ENCODE measurements around the gene NALF2. TPM values are rescaled to one million over a fixed set of nuclear protein-coding genes. Genes with fewer than 3 reads are reported as not detected.
A peak's percentile ranks its signal among the peaks of the same experiment; 100 is the strongest.

Gene NALF2
- 0.41 and 0.65 TPM in 2 replicates for total RNA-seq (2014; rRNA removed; shearing (Covaris generic); ENCODE audit: low replicate concordance)

DNA sequence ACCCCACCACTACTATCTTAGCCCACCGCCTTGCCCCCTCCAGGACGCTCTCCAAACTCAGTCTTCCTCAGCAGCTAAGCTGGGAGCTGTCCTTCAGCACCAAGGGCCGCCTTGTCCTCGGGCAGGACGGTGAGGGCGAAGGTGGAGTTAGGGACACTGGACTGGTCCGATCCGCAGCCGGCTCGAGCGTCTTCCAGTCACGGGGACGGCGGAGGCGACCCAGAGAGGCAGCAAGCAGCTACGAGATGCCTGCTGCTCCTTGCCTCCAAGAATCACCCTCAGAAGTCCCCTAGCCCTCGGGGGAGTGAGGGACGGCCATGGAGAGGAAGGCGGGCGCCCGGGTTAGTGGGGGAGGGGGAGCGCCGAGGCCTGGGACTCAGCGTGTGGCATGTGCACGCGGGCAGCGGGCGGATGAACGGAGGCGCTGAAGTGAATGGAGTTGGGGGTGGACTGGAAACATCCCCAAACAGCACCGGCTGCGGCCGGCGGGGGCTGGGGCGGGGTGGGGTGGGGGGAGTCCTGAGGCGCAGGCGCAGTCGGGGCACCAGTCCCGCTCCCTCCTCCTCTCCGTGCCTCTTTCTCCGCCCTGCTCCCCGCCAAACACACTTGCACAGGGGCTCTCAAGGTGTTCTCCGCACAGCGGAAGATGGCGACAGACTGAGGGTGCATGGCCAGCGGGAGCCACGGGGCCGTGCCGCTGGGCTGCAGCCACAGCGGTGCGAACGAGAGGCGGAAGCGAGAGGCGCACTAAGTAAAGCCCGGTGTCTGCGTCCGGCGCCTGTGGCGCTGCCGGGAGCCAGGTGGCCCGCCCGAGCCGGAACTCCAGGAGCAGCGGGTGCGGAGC lies at the start of gene NALF2:
Gene NALF2, plus strand, starts transcription at position 545 of the 844 bp plus-strand sequence. CDS start 957 bp downstream, outside the sequence.
- Histone ChIP-seq H3K9me2 (replicated peaks; ENCODE audit: insufficient read depth, low read length) (no peaks in the 10 kb centered on the region), H4K20me1 (ENCODE audit: insufficient read depth, low read depth, low read length) (no peaks in the 10 kb centered on the region), H3K4me1 (ENCODE audit: low read length) (no peaks in the 10 kb centered on the region), H3K4me2 (ENCODE audit: low read depth, low read length, poor library complexity, severe bottlenecking) (peak within 1 kb of the TSS; percentile 78), H3K79me2 (ENCODE audit: low read length) (no peaks in the 10 kb centered on the region), H3K27ac (ENCODE audit: low read length) (no peak within 1 kb of the TSS), H3K36me3 (ENCODE audit: insufficient read depth, low read length) (no peaks in the 10 kb centered on the region), H3K4me3 (ENCODE audit: low read length) (peak within 1 kb of the TSS; percentile 63; the same call in 1 of the 2 replicates), H3K9me3 (ENCODE audit: low read length) (no peaks in the 10 kb centered on the region), H3K27me3 (ENCODE audit: low read length) (no peaks in the 10 kb centered on the region), H2AFZ (ENCODE audit: low read length) (peak within 1 kb of the TSS; percentile 78), H3K9ac (ENCODE audit: low read length) (peak within 1 kb of the TSS; percentile 64)
- peak; percentile 75 for DNase-seq

DNA sequence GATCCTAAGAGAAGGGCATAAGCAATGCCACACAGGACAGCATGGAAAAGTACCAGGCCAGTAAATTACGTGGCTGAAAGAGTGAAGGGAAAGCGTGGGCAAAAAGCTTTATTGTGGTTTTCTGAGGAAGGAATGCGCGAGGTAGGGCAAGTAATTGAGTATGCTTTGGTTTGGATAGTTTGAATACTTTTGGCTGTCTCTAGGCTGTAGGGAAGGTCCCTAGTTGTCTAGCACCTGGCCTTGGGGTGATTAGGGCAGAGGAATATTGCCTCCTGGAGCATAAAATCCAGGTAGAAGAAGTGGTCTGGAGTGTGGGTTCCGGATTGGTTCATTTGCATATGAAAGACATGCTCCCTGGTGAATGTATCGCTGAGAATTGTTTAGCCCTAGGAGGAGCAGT lies 46.4 kb upstream of the NALF2 start:
- no peak for DNase-seq
- Histone ChIP-seq H3K36me3 (ENCODE audit: insufficient read depth, low read length) (no peaks in the 10 kb centered on the region), H3K9ac (ENCODE audit: low read length) (no peak overlapping the region), H3K4me3 (ENCODE audit: low read length) (no peak overlapping the region), H3K9me2 (replicated peaks; ENCODE audit: insufficient read depth, low read length) (no peaks in the 10 kb centered on the region), H4K20me1 (ENCODE audit: insufficient read depth, low read depth, low read length) (no peaks in the 10 kb centered on the region), H2AFZ (ENCODE audit: low read length) (no peak overlapping the region), H3K27ac (ENCODE audit: low read length) (no peak overlapping the region), H3K4me1 (ENCODE audit: low read length) (no peaks in the 10 kb centered on the region), H3K79me2 (ENCODE audit: low read length) (no peaks in the 10 kb centered on the region), H3K9me3 (ENCODE audit: low read length) (no peaks in the 10 kb centered on the region), H3K4me2 (ENCODE audit: low read depth, low read length, poor library complexity, severe bottlenecking) (no peak overlapping the region), H3K27me3 (ENCODE audit: low read length) (no peaks in the 10 kb centered on the region)

GRCh38 chrX:69466546-69466945 lies 37.6 kb upstream of the NALF2 start:
- H3K36me3 ChIP-seq (ENCODE audit: insufficient read depth, low read length): no peaks in the 10 kb centered on the region
- no peak overlapping the region for H2AFZ ChIP-seq (ENCODE audit: low read length)
- no peak overlapping the region for H3K27ac ChIP-seq (ENCODE audit: low read length)
- no peaks in the 10 kb centered on the region for H4K20me1 ChIP-seq (ENCODE audit: insufficient read depth, low read depth, low read length)
- no peaks in the 10 kb centered on the region for H3K9me2 ChIP-seq (replicated peaks; ENCODE audit: insufficient read depth, low read length)
- no peaks in the 10 kb centered on the region for H3K27me3 ChIP-seq (ENCODE audit: low read length)
- H3K9me3 ChIP-seq (ENCODE audit: low read length): no peaks in the 10 kb centered on the region
- H3K79me2 ChIP-seq (ENCODE audit: low read length): no peaks in the 10 kb centered on the region
- DNase-seq: no peak
- no peak overlapping the region for H3K4me3 ChIP-seq (ENCODE audit: low read length)
- H3K4me1 ChIP-seq (ENCODE audit: low read length): no peaks in the 10 kb centered on the region
- no peak overlapping the region for H3K4me2 ChIP-seq (ENCODE audit: low read depth, low read length, poor library complexity, severe bottlenecking)
- H3K9ac ChIP-seq (ENCODE audit: low read length): no peak overlapping the region

GRCh38 chrX:69469975-69470374 lies 34.2 kb upstream of the NALF2 start:
- Histone ChIP-seq H3K79me2 (ENCODE audit: low read length) (no peaks in the 10 kb centered on the region), H3K4me2 (ENCODE audit: low read depth, low read length, poor library complexity, severe bottlenecking) (no peak overlapping the region), H3K4me3 (ENCODE audit: low read length) (no peak overlapping the region), H4K20me1 (ENCODE audit: insufficient read depth, low read depth, low read length) (no peaks in the 10 kb centered on the region), H3K9me3 (ENCODE audit: low read length) (no peaks in the 10 kb centered on the region), H3K27me3 (ENCODE audit: low read length) (no peaks in the 10 kb centered on the region), H3K4me1 (ENCODE audit: low read length) (no peaks in the 10 kb centered on the region), H3K9me2 (replicated peaks; ENCODE audit: insufficient read depth, low read length) (no peaks in the 10 kb centered on the region), H3K36me3 (ENCODE audit: insufficient read depth, low read length) (no peaks in the 10 kb centered on the region), H2AFZ (ENCODE audit: low read length) (no peak overlapping the region), H3K27ac (ENCODE audit: low read length) (no peak overlapping the region), H3K9ac (ENCODE audit: low read length) (no peak overlapping the region)
- DNase-seq: no peak

GRCh38 chrX:69489625-69490024 lies 14.5 kb upstream of the NALF2 start:
- Histone ChIP-seq H3K36me3 (ENCODE audit: insufficient read depth, low read length) (no peaks in the 10 kb centered on the region), H3K27ac (ENCODE audit: low read length) (no peak overlapping the region), H4K20me1 (ENCODE audit: insufficient read depth, low read depth, low read length) (no peaks in the 10 kb centered on the region), H3K4me2 (ENCODE audit: low read depth, low read length, poor library complexity, severe bottlenecking) (no peak overlapping the region), H3K4me1 (ENCODE audit: low read length) (no peaks in the 10 kb centered on the region), H2AFZ (ENCODE audit: low read length) (no peak overlapping the region), H3K9me2 (replicated peaks; ENCODE audit: insufficient read depth, low read length) (no peaks in the 10 kb centered on the region), H3K79me2 (ENCODE audit: low read length) (no peaks in the 10 kb centered on the region), H3K27me3 (ENCODE audit: low read length) (no peaks in the 10 kb centered on the region), H3K9ac (ENCODE audit: low read length) (no peak overlapping the region), H3K9me3 (ENCODE audit: low read length) (no peaks in the 10 kb centered on the region; the same call in 1 of the 2 replicates), H3K4me3 (ENCODE audit: low read length) (no peak overlapping the region)
- DNase-seq: no peak

- H3K27ac ChIP-seq (ENCODE audit: low read length): no peak overlapping the region
- no peaks in the 10 kb centered on the region for H4K20me1 ChIP-seq (ENCODE audit: insufficient read depth, low read depth, low read length)
- peak; percentile 84 for DNase-seq
- no peaks in the 10 kb centered on the region for H3K36me3 ChIP-seq (ENCODE audit: insufficient read depth, low read length)
- H3K9me3 ChIP-seq (ENCODE audit: low read length): no peaks in the 10 kb centered on the region; the same call in 1 of the 2 replicates
- H2AFZ ChIP-seq (ENCODE audit: low read length): no peak overlapping the region
- no peaks in the 10 kb centered on the region for H3K79me2 ChIP-seq (ENCODE audit: low read length)
- H3K9ac ChIP-seq (ENCODE audit: low read length): no peak overlapping the region
- H3K4me1 ChIP-seq (ENCODE audit: low read length): no peaks in the 10 kb centered on the region
- H3K27me3 ChIP-seq (ENCODE audit: low read length): no peaks in the 10 kb centered on the region
- no peak overlapping the region for H3K4me2 ChIP-seq (ENCODE audit: low read depth, low read length, poor library complexity, severe bottlenecking)
- no peaks in the 10 kb centered on the region for H3K9me2 ChIP-seq (replicated peaks; ENCODE audit: insufficient read depth, low read length)
- H3K4me3 ChIP-seq (ENCODE audit: low read length): no peak overlapping the region
Measured at GRCh38 chrX:69493193-69493592, 10.9 kb upstream of the NALF2 start.

DNA sequence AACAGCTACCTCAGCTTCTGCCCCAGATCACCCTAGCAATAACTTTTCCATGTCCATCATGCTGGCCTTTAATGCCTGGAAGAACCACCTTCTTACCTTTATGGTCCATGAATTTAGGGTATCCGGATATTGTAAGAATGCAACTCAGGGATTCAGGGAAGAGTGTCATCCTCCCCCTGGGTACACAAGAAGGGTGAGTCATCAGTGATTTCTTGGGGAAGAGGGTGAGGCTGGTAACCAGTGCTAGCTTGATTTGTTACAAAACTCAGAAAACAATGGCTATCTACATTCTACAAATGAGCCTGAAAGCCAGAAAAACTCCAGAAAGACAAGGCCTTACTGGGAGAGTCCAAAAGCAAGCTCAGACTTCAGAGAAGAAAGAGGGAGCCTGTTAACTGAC lies 10.4 kb upstream of the NALF2 start:
- Histone ChIP-seq H3K79me2 (ENCODE audit: low read length) (no peaks in the 10 kb centered on the region), H3K27ac (ENCODE audit: low read length) (no peak overlapping the region), H3K36me3 (ENCODE audit: insufficient read depth, low read length) (no peaks in the 10 kb centered on the region), H3K9ac (ENCODE audit: low read length) (no peak overlapping the region), H4K20me1 (ENCODE audit: insufficient read depth, low read depth, low read length) (no peaks in the 10 kb centered on the region), H3K9me2 (replicated peaks; ENCODE audit: insufficient read depth, low read length) (no peaks in the 10 kb centered on the region), H3K4me3 (ENCODE audit: low read length) (no peak overlapping the region), H2AFZ (ENCODE audit: low read length) (no peak overlapping the region), H3K9me3 (ENCODE audit: low read length) (no peaks in the 10 kb centered on the region; the same call in 1 of the 2 replicates), H3K4me2 (ENCODE audit: low read depth, low read length, poor library complexity, severe bottlenecking) (no peak overlapping the region), H3K27me3 (ENCODE audit: low read length) (no peaks in the 10 kb centered on the region), H3K4me1 (ENCODE audit: low read length) (no peaks in the 10 kb centered on the region)
- DNase-seq: no peak

- no peak overlapping the region for H2AFZ ChIP-seq (ENCODE audit: low read length)
- no peak overlapping the region for H3K4me3 ChIP-seq (ENCODE audit: low read length)
- no peak overlapping the region for H3K9ac ChIP-seq (ENCODE audit: low read length)
- H3K79me2 ChIP-seq (ENCODE audit: low read length): no peaks in the 10 kb centered on the region
- H3K9me2 ChIP-seq (replicated peaks; ENCODE audit: insufficient read depth, low read length): no peaks in the 10 kb centered on the region
- no peaks in the 10 kb centered on the region for H3K9me3 ChIP-seq (ENCODE audit: low read length)
- no peaks in the 10 kb centered on the region for H4K20me1 ChIP-seq (ENCODE audit: insufficient read depth, low read depth, low read length)
- no peaks in the 10 kb centered on the region for H3K36me3 ChIP-seq (ENCODE audit: insufficient read depth, low read length)
- DNase-seq: no peak
- no peaks in the 10 kb centered on the region for H3K4me1 ChIP-seq (ENCODE audit: low read length)
- no peak overlapping the region for H3K4me2 ChIP-seq (ENCODE audit: low read depth, low read length, poor library complexity, severe bottlenecking)
- H3K27me3 ChIP-seq (ENCODE audit: low read length): no peaks in the 10 kb centered on the region
- H3K27ac ChIP-seq (ENCODE audit: low read length): no peak overlapping the region
Measured at GRCh38 chrX:69496183-69496582, 7.9 kb upstream of the NALF2 start.

Measured in Karpas-422 (cell line).